ENCODE measurements around the gene PPIF.

DNA sequence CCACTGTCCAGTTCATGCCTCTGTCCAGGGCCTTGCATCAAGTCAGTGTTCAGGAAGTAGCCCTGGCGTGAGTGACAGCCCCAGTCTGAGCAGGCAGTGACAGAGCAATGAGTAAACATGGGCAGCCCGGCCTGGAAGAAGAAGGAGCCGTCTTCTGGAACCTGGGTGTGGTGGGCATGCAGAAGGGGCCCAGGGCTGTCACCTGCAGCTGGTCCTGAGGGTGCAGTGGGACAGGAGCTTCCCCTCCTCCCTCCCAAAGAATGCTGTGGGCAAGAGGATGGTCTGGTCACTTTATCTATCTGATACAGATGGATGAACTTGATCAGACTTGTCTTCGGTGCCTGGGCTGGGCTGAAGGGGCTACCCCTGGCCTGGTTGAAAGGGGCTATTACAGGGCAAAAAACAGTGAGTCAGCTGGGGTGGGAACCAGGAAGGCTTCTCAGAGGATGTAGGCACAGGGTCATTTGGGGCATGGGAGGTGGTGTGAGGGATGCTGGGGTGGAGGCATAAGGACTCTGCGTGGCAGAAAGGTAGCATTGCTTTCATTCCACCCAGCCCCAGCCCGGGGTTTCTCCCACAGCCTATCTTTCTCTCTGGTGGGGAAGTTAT, 42.7 kb upstream of the PPIF start:
- no peak for TF ChIP-seq EZH2 (IDR thresholded peaks at IDR 0.05; ENCODE audit: borderline replicate concordance, low read length)
- TF ChIP-seq, protein P1, sequence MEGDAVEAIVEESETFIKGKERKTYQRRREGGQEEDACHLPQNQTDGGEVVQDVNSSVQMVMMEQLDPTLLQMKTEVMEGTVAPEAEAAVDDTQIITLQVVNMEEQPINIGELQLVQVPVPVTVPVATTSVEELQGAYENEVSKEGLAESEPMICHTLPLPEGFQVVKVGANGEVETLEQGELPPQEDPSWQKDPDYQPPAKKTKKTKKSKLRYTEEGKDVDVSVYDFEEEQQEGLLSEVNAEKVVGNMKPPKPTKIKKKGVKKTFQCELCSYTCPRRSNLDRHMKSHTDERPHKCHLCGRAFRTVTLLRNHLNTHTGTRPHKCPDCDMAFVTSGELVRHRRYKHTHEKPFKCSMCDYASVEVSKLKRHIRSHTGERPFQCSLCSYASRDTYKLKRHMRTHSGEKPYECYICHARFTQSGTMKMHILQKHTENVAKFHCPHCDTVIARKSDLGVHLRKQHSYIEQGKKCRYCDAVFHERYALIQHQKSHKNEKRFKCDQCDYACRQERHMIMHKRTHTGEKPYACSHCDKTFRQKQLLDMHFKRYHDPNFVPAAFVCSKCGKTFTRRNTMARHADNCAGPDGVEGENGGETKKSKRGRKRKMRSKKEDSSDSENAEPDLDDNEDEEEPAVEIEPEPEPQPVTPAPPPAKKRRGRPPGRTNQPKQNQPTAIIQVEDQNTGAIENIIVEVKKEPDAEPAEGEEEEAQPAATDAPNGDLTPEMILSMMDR (conservative IDR thresholded peaks at IDR 0.05 in 1 of 2, IDR thresholded peaks at IDR 0.05 in 1 of 2; ENCODE audit: extremely low read depth in 1 of 2, insufficient read depth in 1 of 2, low read depth in 1 of 2, low read length in 2 of 2), result no peak
